Gastroesophageal sphincter (tissue), 3 donors: ENCODE data around the gene NFYB.

Experiments
- POLR2A ChIP-seq, 2 donors: fragments of 450-650 bp; IDR thresholded peaks; one replicate each; pipeline ENCODE4 v1.6.1; 2017; ENCODE audit warnings: antibody characterized with exemption in 2 of 2, mild to moderate bottlenecking in 2 of 2, moderate library complexity in 1 of 2
- TF ChIP-seq, protein P1 (sequence below), 4 experiments: fragments of 200-600 bp in 2 of 4; fragments of 450-650 bp in 2 of 4; sonication (generic) in 1 of 4; IDR thresholded peaks; one replicate each; pipeline ENCODE4 v1.5.1; 2017 to 2019; ENCODE audit warnings: antibody characterized with exemption in 4 of 4, mild to moderate bottlenecking in 2 of 4, moderate library complexity in 2 of 4

DNA sequence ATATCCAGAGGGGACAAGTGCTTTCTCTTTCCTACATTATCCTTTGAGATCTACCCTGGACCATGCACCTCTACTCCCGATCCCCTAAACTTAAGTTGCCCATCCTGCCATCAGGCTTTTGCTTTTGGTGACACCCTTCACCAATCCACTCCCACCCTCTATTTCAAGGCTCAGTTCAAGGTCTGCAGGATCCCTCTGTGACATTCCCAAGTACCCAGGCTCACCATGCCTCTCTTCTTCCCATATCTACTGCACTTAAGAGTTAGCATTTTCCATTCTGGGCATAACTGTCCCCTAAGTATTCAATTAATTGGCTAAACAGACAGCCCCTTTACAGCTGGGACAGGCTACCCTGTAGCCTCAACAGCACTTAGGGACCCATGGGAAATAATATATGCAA is 3.1 kb downstream of the NFYB start:
- TF ChIP-seq, protein P1, sequence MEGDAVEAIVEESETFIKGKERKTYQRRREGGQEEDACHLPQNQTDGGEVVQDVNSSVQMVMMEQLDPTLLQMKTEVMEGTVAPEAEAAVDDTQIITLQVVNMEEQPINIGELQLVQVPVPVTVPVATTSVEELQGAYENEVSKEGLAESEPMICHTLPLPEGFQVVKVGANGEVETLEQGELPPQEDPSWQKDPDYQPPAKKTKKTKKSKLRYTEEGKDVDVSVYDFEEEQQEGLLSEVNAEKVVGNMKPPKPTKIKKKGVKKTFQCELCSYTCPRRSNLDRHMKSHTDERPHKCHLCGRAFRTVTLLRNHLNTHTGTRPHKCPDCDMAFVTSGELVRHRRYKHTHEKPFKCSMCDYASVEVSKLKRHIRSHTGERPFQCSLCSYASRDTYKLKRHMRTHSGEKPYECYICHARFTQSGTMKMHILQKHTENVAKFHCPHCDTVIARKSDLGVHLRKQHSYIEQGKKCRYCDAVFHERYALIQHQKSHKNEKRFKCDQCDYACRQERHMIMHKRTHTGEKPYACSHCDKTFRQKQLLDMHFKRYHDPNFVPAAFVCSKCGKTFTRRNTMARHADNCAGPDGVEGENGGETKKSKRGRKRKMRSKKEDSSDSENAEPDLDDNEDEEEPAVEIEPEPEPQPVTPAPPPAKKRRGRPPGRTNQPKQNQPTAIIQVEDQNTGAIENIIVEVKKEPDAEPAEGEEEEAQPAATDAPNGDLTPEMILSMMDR (IDR thresholded peaks at IDR 0.05) = no peak
- TF ChIP-seq POLR2A (IDR thresholded peaks at IDR 0.05) = no peak
